Adipocyte (in vitro differentiated cells): ENCODE measurements around the gene TRIM44.
"Not testable (repeated sequence)": the region's sequence is repeated elsewhere in the genome, so short reads cannot be mapped to it uniquely, and the experiment has no call there.

Experiments used
- DNase-seq: peaks from one replicate; pipeline ENCODE4 v3.0.0-alpha.2; 2015; ENCODE audit warnings: low read depth
- H3K27me3 ChIP-seq: replicated peaks from 2 replicates; pipeline ENCODE4 v1.7.0; 2013; ENCODE audit warnings: mild to moderate bottlenecking, low read length, moderate library complexity; ENCODE audit not compliant: control insufficient read depth, insufficient read depth
- H3K36me3 ChIP-seq: 2 replicates; pipeline ENCODE4 v1.7.0; 2013; ENCODE audit warnings: low read length, mild to moderate bottlenecking, moderate library complexity; ENCODE audit not compliant: control insufficient read depth, insufficient read depth, severe bottlenecking
- H3K4me1 ChIP-seq: 2 replicates; pipeline ENCODE4 v1.7.0; 2013; ENCODE audit warnings: mild to moderate bottlenecking, low read length, moderate library complexity; ENCODE audit not compliant: control insufficient read depth, insufficient read depth
- H3K4me3 ChIP-seq: 2 replicates; pipeline ENCODE4 v1.7.0; 2013; ENCODE audit warnings: mild to moderate bottlenecking, low read length, moderate library complexity
- H3K9ac ChIP-seq: 2 replicates; pipeline ENCODE4 v1.7.0; 2013; ENCODE audit warnings: mild to moderate bottlenecking, low read length, moderate library complexity
- H3K9me3 ChIP-seq: 2 replicates; pipeline ENCODE4 v1.7.0; 2013; ENCODE audit warnings: mild to moderate bottlenecking, low read length, moderate library complexity; ENCODE audit not compliant: control insufficient read depth

The TRIM44 gene

GRCh38 chr11:35746356-35747153 lies 84.0 kb downstream of the TRIM44 start:
- Histone ChIP-seq H3K36me3 (no peaks in the 10 kb centered on the region), H3K9ac (no peak overlapping the region), H3K27me3 (no peaks in the 10 kb centered on the region), H3K4me3 (no peak overlapping the region), H3K9me3 (no peaks in the 10 kb centered on the region), H3K4me1 (no peaks in the 10 kb centered on the region)
- peak; percentile 72 for DNase-seq

- H3K27me3 ChIP-seq: no peaks in the 10 kb centered on the region
- no peaks in the 10 kb centered on the region for H3K36me3 ChIP-seq
- H3K4me1 ChIP-seq: no peaks in the 10 kb centered on the region
- H3K9me3 ChIP-seq: no peaks in the 10 kb centered on the region
- no peak for DNase-seq
- H3K4me3 ChIP-seq: no peak overlapping the region
- no peak overlapping the region for H3K9ac ChIP-seq
Measured at GRCh38 chr11:35747668-35748067, 85.1 kb downstream of the TRIM44 start.

GRCh38 chr11:35748644-35749043 lies 86.1 kb downstream of the TRIM44 start:
- Histone ChIP-seq H3K27me3 (no peaks in the 10 kb centered on the region), H3K4me3 (no peak overlapping the region), H3K36me3 (no peaks in the 10 kb centered on the region), H3K4me1 (no peaks in the 10 kb centered on the region), H3K9me3 (no peaks in the 10 kb centered on the region), H3K9ac (no peak overlapping the region)
- no peak for DNase-seq

- DNase-seq: no peak
- Histone ChIP-seq H3K9me3 (no peaks in the 10 kb centered on the region), H3K9ac (no peak overlapping the region), H3K4me3 (no peak overlapping the region), H3K4me1 (no peaks in the 10 kb centered on the region), H3K36me3 (no peaks in the 10 kb centered on the region), H3K27me3 (no peaks in the 10 kb centered on the region)
Measured at GRCh38 chr11:35750315-35750714, 87.7 kb downstream of the TRIM44 start.

GRCh38 chr11:35750981-35751663 lies 88.5 kb downstream of the TRIM44 start:
- H3K4me3 ChIP-seq: no peak overlapping the region
- no peak for DNase-seq
- no peak overlapping the region for H3K9ac ChIP-seq
- H3K9me3 ChIP-seq: no peaks in the 10 kb centered on the region
- H3K27me3 ChIP-seq: no peaks in the 10 kb centered on the region
- no peaks in the 10 kb centered on the region for H3K4me1 ChIP-seq
- no peaks in the 10 kb centered on the region for H3K36me3 ChIP-seq

- no peak for DNase-seq
- no peaks in the 10 kb centered on the region for H3K4me1 ChIP-seq
- no peak overlapping the region for H3K4me3 ChIP-seq
- no peaks in the 10 kb centered on the region for H3K36me3 ChIP-seq
- H3K9me3 ChIP-seq: no peaks in the 10 kb centered on the region
- no peak overlapping the region for H3K9ac ChIP-seq
- H3K27me3 ChIP-seq: no peaks in the 10 kb centered on the region
Measured at GRCh38 chr11:35751664-35752061, 89.1 kb downstream of the TRIM44 start.

GRCh38 chr11:35752115-35752514 lies 89.5 kb downstream of the TRIM44 start:
- Histone ChIP-seq H3K9me3 (no peaks in the 10 kb centered on the region), H3K36me3 (no peaks in the 10 kb centered on the region), H3K9ac (no peak overlapping the region), H3K4me1 (no peaks in the 10 kb centered on the region), H3K4me3 (no peak overlapping the region), H3K27me3 (no peaks in the 10 kb centered on the region)
- no peak for DNase-seq

- H3K9me3 ChIP-seq, H3K27me3 ChIP-seq, H3K4me3 ChIP-seq, H3K4me1 ChIP-seq, DNase-seq, H3K9ac ChIP-seq, H3K36me3 ChIP-seq: not testable (repeated sequence)
Measured at GRCh38 chr11:35753573-35753972, 91.0 kb downstream of the TRIM44 start.

GRCh38 chr11:35759951-35760350 lies 97.4 kb downstream of the TRIM44 start:
- not testable (repeated sequence) for H3K9me3 ChIP-seq, H3K9ac ChIP-seq, H3K36me3 ChIP-seq, H3K4me1 ChIP-seq, H3K4me3 ChIP-seq, H3K27me3 ChIP-seq, DNase-seq

- no peak overlapping the region for H3K4me3 ChIP-seq
- DNase-seq: no peak
- no peaks in the 10 kb centered on the region for H3K27me3 ChIP-seq
- no peaks in the 10 kb centered on the region for H3K9me3 ChIP-seq
- H3K4me1 ChIP-seq: peaks cover 3% of the 10 kb centered on the region
- no peaks in the 10 kb centered on the region for H3K36me3 ChIP-seq
- no peak overlapping the region for H3K9ac ChIP-seq
Measured at GRCh38 chr11:35761899-35762298, 99.3 kb downstream of the TRIM44 start.

- H3K9me3 ChIP-seq: no peaks in the 10 kb centered on the region
- no peak overlapping the region for H3K4me3 ChIP-seq
- no peaks in the 10 kb centered on the region for H3K36me3 ChIP-seq
- H3K9ac ChIP-seq: no peak overlapping the region
- peaks cover 3% of the 10 kb centered on the region for H3K4me1 ChIP-seq
- no peak for DNase-seq
- H3K27me3 ChIP-seq: no peaks in the 10 kb centered on the region
Measured at GRCh38 chr11:35763301-35763700, 100.7 kb downstream of the TRIM44 start.
